ENCODE results near the gene SPRR2E.
"Not testable (repeated sequence)": the region's sequence is repeated elsewhere in the genome, so short reads cannot be mapped to it uniquely, and the experiment has no call there.

- not testable (repeated sequence) for TF ChIP-seq POLR2AphosphoS5, CTCF (IDR thresholded peaks at IDR 0.05)
Measured at GRCh38 chr1:153123793-153124192, 29.5 kb upstream of the SPRR2E start.
